H1 (cell line): ENCODE results near the gene C20orf96. TPM values are rescaled to one million over a fixed set of nuclear protein-coding genes. Genes with fewer than 3 reads are reported as not detected.

Experiments used
- CTCF ChIA-PET: fragments of 300-600 bp; sonication (Branson Sonifier 250); formaldehyde crosslinking; loops from one replicate; lab custom pipeline; 2021; ENCODE audit not compliant: partially characterized antibody; lab: Charles Lee
- POLR2A ChIA-PET: fragments of 300-600 bp; sonication (Branson Sonifier 250); formaldehyde crosslinking; loops from one replicate; lab custom pipeline; 2021; ENCODE audit warnings: inconsistent platforms; ENCODE audit not compliant: partially characterized antibody; lab: Charles Lee
- DNase-seq, 2 experiments: peaks; one replicate each; pipeline versions ENCODE4 v3.0.0 to v3.0.0-alpha.2; 2010 to 2022; ENCODE audit warnings: low spot score in 2 of 2, low read depth in 1 of 2, mixed read lengths in 1 of 2
- FAIRE-seq: peaks from 2 replicates; lab custom pipeline; 2011; peaks lifted over from hg19 to GRCh38; lab: Jason Lieb, UNC
- H2AFZ ChIP-seq: 2 replicates; pipeline ENCODE4 v1.8.1; 2012; ENCODE audit warnings: low read length, inconsistent platforms
- H2AK5ac ChIP-seq: 2 replicates; pipeline ENCODE4 v1.6.1; 2013; ENCODE audit warnings: low read depth, low read length
- H2BK120ac ChIP-seq: replicated peaks from 2 replicates; pipeline ENCODE3; 2013; ENCODE audit warnings: low read depth, low read length, inconsistent platforms
- H2BK12ac ChIP-seq: 2 replicates; pipeline ENCODE4 v1.6.1; 2013; ENCODE audit warnings: low read depth, low read length
- H2BK15ac ChIP-seq: 2 replicates; pipeline ENCODE4 v1.6.1; 2013; ENCODE audit warnings: low read length
- H2BK20ac ChIP-seq: 2 replicates; pipeline ENCODE4 v1.6.1; 2013; ENCODE audit warnings: low read length
- H2BK5ac ChIP-seq: 2 replicates; pipeline ENCODE4 v1.6.1; 2013; ENCODE audit warnings: low read depth, low read length
- H3K14ac ChIP-seq: 2 replicates; pipeline ENCODE4 v1.6.1; 2013; ENCODE audit warnings: inconsistent platforms; ENCODE audit not compliant: insufficient read length
- H3K18ac ChIP-seq: 2 replicates; pipeline ENCODE4 v1.6.1; 2013; ENCODE audit warnings: low read length; ENCODE audit errors: extremely low read depth
- H3K23ac ChIP-seq: 2 replicates; pipeline ENCODE4 v1.6.1; 2013; ENCODE audit warnings: inconsistent platforms; ENCODE audit not compliant: insufficient read length
- H3K23me2 ChIP-seq: 2 replicates; pipeline ENCODE4 v1.6.1; 2013; ENCODE audit warnings: low read depth, low read length
- H3K27ac ChIP-seq: 2 replicates; pipeline ENCODE4 v1.6.1; 2011; ENCODE audit warnings: low read depth, low read length, inconsistent platforms
- H3K27me3 ChIP-seq, 4 experiments: replicated peaks in 1 of 4; 1 replicate in 1 of 4; 2 replicates in 3 of 4; pipeline versions ENCODE4 v1.6.1 to v1.8.1; 2011 to 2013; ENCODE audit warnings: low read length in 3 of 4, mild to moderate bottlenecking in 3 of 4, inconsistent platforms in 2 of 4, mixed read lengths in 2 of 4, moderate library complexity in 1 of 4; ENCODE audit not compliant: control insufficient read depth in 3 of 4, insufficient read depth in 3 of 4; ENCODE audit errors: extremely low read depth in 1 of 4
- H3K36me3 ChIP-seq, 4 experiments: 2 replicates each; pipeline versions ENCODE4 v1.6.1 to v1.8.1; 2011 to 2013; ENCODE audit warnings: mild to moderate bottlenecking in 4 of 4, low read length in 3 of 4, moderate library complexity in 2 of 4, control low read depth in 1 of 4, inconsistent platforms in 1 of 4; ENCODE audit not compliant: insufficient read depth in 4 of 4, control insufficient read depth in 2 of 4
- H3K4ac ChIP-seq: replicated peaks from 2 replicates; pipeline ENCODE3; 2013; ENCODE audit warnings: low read length, low read depth, mixed read lengths, inconsistent platforms; ENCODE audit not compliant: insufficient read length
- H3K4me1 ChIP-seq, 4 experiments: replicated peaks in 1 of 4; 1 replicate in 1 of 4; 2 replicates in 3 of 4; pipeline versions ENCODE4 v1.6.1 to v1.8.1; 2011 to 2013; ENCODE audit warnings: low read length in 3 of 4, inconsistent platforms in 2 of 4, mixed read lengths in 1 of 4; ENCODE audit not compliant: insufficient read depth in 4 of 4, control insufficient read depth in 3 of 4
- H3K4me2 ChIP-seq, 2 experiments: 2 replicates each; pipeline versions ENCODE4 v1.6.1 to v1.8.1; 2011 to 2013; ENCODE audit warnings: low read depth in 2 of 2, low read length in 2 of 2, control low read depth in 1 of 2, inconsistent platforms in 1 of 2, mild to moderate bottlenecking in 1 of 2; ENCODE audit not compliant: insufficient read depth in 1 of 2
- H3K4me3 ChIP-seq, 4 experiments: fragments of 200-600, 300-600 bp in 1 of 4; sonication (generic), shearing (Covaris generic), sonication (Bioruptor Twin) in 1 of 4; 2 replicates each; pipeline versions ENCODE4 v1.5.1 to v1.8.1; 2011 to 2016; ENCODE audit warnings: low read length in 4 of 4, low read depth in 3 of 4, control low read depth in 2 of 4, inconsistent platforms in 2 of 4, mild to moderate bottlenecking in 2 of 4, mixed read lengths in 1 of 4, moderate library complexity in 1 of 4; ENCODE audit not compliant: insufficient read depth in 2 of 4; ENCODE audit errors: extremely low read depth in 1 of 4
- H3K56ac ChIP-seq: replicated peaks from 2 replicates; pipeline ENCODE3; 2013; ENCODE audit warnings: low read depth, mild to moderate bottlenecking, mixed read lengths, low read length, inconsistent platforms; ENCODE audit not compliant: insufficient read length
- H3K79me1 ChIP-seq: 2 replicates; pipeline ENCODE4 v1.6.1; 2013; ENCODE audit warnings: low read depth, low read length, control low read depth
- H3K79me2 ChIP-seq, 2 experiments: 2 replicates each; pipeline versions ENCODE4 v1.6.1 to v1.8.1; 2012 to 2013; ENCODE audit warnings: low read length in 2 of 2, mild to moderate bottlenecking in 2 of 2, inconsistent platforms in 1 of 2; ENCODE audit not compliant: insufficient read depth in 2 of 2, control insufficient read depth in 1 of 2
- H3K9ac ChIP-seq, 4 experiments: replicated peaks in 1 of 4; 1 replicate in 1 of 4; 2 replicates in 3 of 4; pipeline versions ENCODE4 v1.6.1 to v1.8.1; 2011 to 2013; ENCODE audit warnings: low read depth in 3 of 4, low read length in 3 of 4, control low read depth in 2 of 4, mild to moderate bottlenecking in 2 of 4, moderate library complexity in 2 of 4, inconsistent platforms in 1 of 4; ENCODE audit errors: extremely low read depth in 1 of 4
- H3K9me3 ChIP-seq, 2 experiments: 2 replicates each; pipeline versions ENCODE4 v1.6.1 to v1.8.1; 2012 to 2013; ENCODE audit warnings: mild to moderate bottlenecking in 2 of 2, moderate library complexity in 2 of 2, control low read depth in 1 of 2, inconsistent platforms in 1 of 2, low read depth in 1 of 2, low read length in 1 of 2, mixed read lengths in 1 of 2; ENCODE audit not compliant: insufficient read depth in 2 of 2
- H4K20me1 ChIP-seq, 2 experiments: replicated peaks in 1 of 2; 2 replicates each; pipeline versions ENCODE3 to v1.8.1; 2011 to 2013; ENCODE audit warnings: inconsistent platforms in 2 of 2, low read length in 2 of 2, mild to moderate bottlenecking in 1 of 2; ENCODE audit not compliant: insufficient read depth in 2 of 2, control insufficient read depth in 1 of 2
- H4K5ac ChIP-seq: 2 replicates; pipeline ENCODE4 v1.6.1; 2013; ENCODE audit warnings: low read length, low read depth, mixed read lengths, inconsistent platforms; ENCODE audit not compliant: insufficient read length
- H4K8ac ChIP-seq: 2 replicates; pipeline ENCODE4 v1.8.0; 2013; ENCODE audit warnings: mild to moderate bottlenecking, moderate library complexity, low read length, inconsistent platforms; ENCODE audit not compliant: insufficient read depth; ENCODE audit errors: extremely low read depth
- H4K91ac ChIP-seq: replicated peaks from 2 replicates; pipeline ENCODE3; 2013; ENCODE audit warnings: low read length, mixed read lengths, inconsistent platforms; ENCODE audit not compliant: insufficient read length
- HDAC6 ChIP-seq: IDR thresholded peaks from one replicate; pipeline ENCODE4 v1.7.1; 2012; ENCODE audit warnings: low read depth, mild to moderate bottlenecking, inconsistent platforms, low read length, moderate library complexity
- RAD21 ChIP-seq, 2 experiments: IDR thresholded peaks in 1 of 2; conservative IDR thresholded peaks in 1 of 2; 2 replicates each; pipeline ENCODE4 v1.6.1; 2011; ENCODE audit warnings: low read depth in 2 of 2, low read length in 2 of 2, improper control_type of control experiment in 1 of 2, inconsistent platforms in 1 of 2, mild to moderate bottlenecking in 1 of 2, moderate library complexity in 1 of 2
- WGBS, 2 experiments: shearing (Covaris generic) in 1 of 2; methylation state at CpG; one replicate each; pipeline versions ENCODE4 v1.1.6 to v1.1.7; 2013 to 2015; ENCODE audit warnings: low lambda C conversion rate in 2 of 2, mixed read lengths in 2 of 2, inconsistent platforms in 1 of 2, low coverage in 1 of 2, missing lambda C conversion rate in 1 of 2; ENCODE audit not compliant: insufficient replicate concordance in 2 of 2, insufficient coverage in 1 of 2, insufficient read length in 1 of 2; ENCODE audit errors: extremely low coverage in 1 of 2, missing lambda C conversion rate in 1 of 2; 5-methylcytosine and 5-hydroxymethylcytosine counted together
- polyA plus RNA-seq, 7 experiments: library from polyadenylated mRNA; depleted of rRNA in 3 of 7; stranded (reverse) in 5 of 7; unstranded in 2 of 7; fragments of >200 nt in 5 of 7; fragments of 200-250 nt in 2 of 7; gene quantifications; 1 replicate in 5 of 7; 2 replicates in 1 of 7; 4 replicates in 1 of 7; pipeline versions ENCODE4 v1.2.1 to v1.2.3, GENCODE V29; 2011 to 2013; ENCODE audit warnings: missing spikeins in 2 of 7, mixed read lengths in 2 of 7
- total RNA-seq: library from RNA; stranded (reverse); fragmentation: NEBNext Ultra II Directional; extraction: Animal tissue kit (Norgen Biotek cat#: 25700); gene quantifications from 2 replicates; pipeline ENCODE4 v1.2.1, GENCODE V29; 2021
- TF ChIP-seq, protein P1 (sequence below), 3 experiments: IDR thresholded peaks; 1 replicate in 2 of 3; 2 replicates in 1 of 3; pipeline versions ENCODE4 v1.5.1 to v1.6.1; 2011; ENCODE audit warnings: low read length in 3 of 3, mild to moderate bottlenecking in 3 of 3, inconsistent platforms in 2 of 3, low read depth in 1 of 3, moderate library complexity in 1 of 3; ENCODE audit not compliant: insufficient read depth in 1 of 3; ENCODE audit errors: control extremely low read depth in 1 of 3

The C20orf96 gene
- total and polyA plus RNA-seq, 2 of the 8 experiments (the other 6 are each of a cell fraction or from before 2014, with no cell fraction given) = 19.2 to 21.0 TPM

GRCh38 chr20:235891-236290 lies 54.7 kb downstream of the C20orf96 start:
- Histone ChIP-seq H2AK5ac (no peak overlapping the region), H3K18ac (no peak overlapping the region), H3K56ac (no peak overlapping the region), H3K79me1 (no peaks in the 10 kb centered on the region), H3K14ac (no peak overlapping the region), H4K5ac (no peak overlapping the region), H3K27me3 (no peaks in the 10 kb centered on the region; a peak in 1 of 7 replicates), H4K91ac (no peak overlapping the region), H2BK15ac (no peak overlapping the region), H3K4ac (no peak overlapping the region), H2BK5ac (no peak overlapping the region), H3K23me2 (no peaks in the 10 kb centered on the region), H3K4me3 (no peak overlapping the region), H2BK120ac (no peak overlapping the region), H3K23ac (no peak overlapping the region), H3K79me2 (no peaks in the 10 kb centered on the region), H4K8ac (no peak overlapping the region), H3K36me3 (no peaks in the 10 kb centered on the region), H3K9ac (no peak overlapping the region), H4K20me1 (no peaks in the 10 kb centered on the region), H3K4me1 (no peaks in the 10 kb centered on the region), H3K9me3 (peaks cover 0 to 6% of the 10 kb centered on the region in 2 experiments; a peak in 2 of 4 replicates), H2BK20ac (no peak overlapping the region), H2BK12ac (no peak overlapping the region), H3K27ac (no peak overlapping the region), H3K4me2 (no peak overlapping the region), H2AFZ (no peak overlapping the region)
- WGBS, 2 experiments = 86% methylated on average over 1 of the region's 1 CpG; no CpG with 5 or more reads in 1 of the 2 experiments
- POLR2A ChIA-PET = no interaction called here
- FAIRE-seq = no peak
- no peak for DNase-seq
- CTCF ChIA-PET = no interaction called here
- TF ChIP-seq, protein P1, sequence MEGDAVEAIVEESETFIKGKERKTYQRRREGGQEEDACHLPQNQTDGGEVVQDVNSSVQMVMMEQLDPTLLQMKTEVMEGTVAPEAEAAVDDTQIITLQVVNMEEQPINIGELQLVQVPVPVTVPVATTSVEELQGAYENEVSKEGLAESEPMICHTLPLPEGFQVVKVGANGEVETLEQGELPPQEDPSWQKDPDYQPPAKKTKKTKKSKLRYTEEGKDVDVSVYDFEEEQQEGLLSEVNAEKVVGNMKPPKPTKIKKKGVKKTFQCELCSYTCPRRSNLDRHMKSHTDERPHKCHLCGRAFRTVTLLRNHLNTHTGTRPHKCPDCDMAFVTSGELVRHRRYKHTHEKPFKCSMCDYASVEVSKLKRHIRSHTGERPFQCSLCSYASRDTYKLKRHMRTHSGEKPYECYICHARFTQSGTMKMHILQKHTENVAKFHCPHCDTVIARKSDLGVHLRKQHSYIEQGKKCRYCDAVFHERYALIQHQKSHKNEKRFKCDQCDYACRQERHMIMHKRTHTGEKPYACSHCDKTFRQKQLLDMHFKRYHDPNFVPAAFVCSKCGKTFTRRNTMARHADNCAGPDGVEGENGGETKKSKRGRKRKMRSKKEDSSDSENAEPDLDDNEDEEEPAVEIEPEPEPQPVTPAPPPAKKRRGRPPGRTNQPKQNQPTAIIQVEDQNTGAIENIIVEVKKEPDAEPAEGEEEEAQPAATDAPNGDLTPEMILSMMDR (IDR thresholded peaks at IDR 0.05; ENCODE audit: control extremely low read depth in 1 of 3, insufficient read depth in 1 of 3, low read depth in 1 of 3, low read length in 3 of 3) = peak in 1 of 3 experiments; percentile 5; a peak in 1 of 4 replicates
- TF ChIP-seq HDAC6 (no peak), RAD21 (IDR thresholded peaks at IDR 0.05 in 1 of 2, conservative IDR thresholded peaks at IDR 0.05 in 1 of 2; ENCODE audit: low read depth in 2 of 2, low read length in 2 of 2) (peak; percentile 25 to 49)
